Measurements from ENCODE around the gene MAPK7.

MAPK7 gene

DNA sequence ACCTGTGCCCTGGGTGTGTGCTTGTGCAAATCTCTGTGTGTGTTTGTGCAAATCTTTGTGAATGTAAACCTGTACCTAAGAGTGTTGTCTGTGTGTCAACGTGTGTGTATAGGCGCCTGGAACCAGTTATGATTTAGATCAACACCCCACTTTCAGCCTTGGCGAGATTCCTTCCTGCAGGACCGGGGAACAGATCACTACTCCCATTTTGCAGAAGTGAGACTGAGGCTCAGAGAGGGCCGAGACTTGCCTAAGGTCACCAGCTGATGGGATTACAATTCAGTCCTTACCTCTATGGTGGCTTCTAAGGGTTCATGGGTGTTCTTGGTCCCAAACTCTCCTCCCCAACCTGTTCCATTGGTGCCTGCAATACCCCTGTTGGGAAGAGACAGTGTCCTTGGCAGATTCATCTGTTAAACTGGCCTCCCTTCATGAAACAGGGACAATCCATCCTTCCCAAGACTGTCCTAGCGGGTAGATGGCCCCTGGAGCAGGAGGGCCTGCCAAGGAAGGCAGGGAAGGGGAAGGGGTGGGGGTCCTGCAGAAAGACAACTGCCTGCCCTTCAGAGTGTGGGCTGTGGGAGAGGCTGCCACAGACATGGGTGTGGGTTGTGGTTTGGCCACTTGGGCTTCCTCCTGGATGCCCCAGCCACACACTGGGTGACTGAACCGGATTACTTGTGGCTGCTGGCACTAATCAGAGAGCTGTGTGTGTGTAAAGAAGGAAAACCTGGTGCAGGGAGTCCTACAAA lies 6.9 kb upstream of the MAPK7 start:
- Histone ChIP-seq H3K4me1 (ENCODE audit: control insufficient read depth, insufficient read depth, low read length) (no peaks in the 10 kb centered on the region), H3K27me3 (ENCODE audit: control insufficient read depth, insufficient read depth, low read length, poor library complexity, severe bottlenecking) (no peaks in the 10 kb centered on the region), H3K4me3 (ENCODE audit: insufficient read depth, low read depth, low read length) (no peak overlapping the region), H3K27ac (ENCODE audit: insufficient read depth, low read depth, low read length, poor library complexity, severe bottlenecking) (no peak overlapping the region), H3K9me3 (ENCODE audit: control insufficient read depth, low read length) (no peaks in the 10 kb centered on the region), H3K36me3 (ENCODE audit: control insufficient read depth, insufficient read depth, low read length) (no peaks in the 10 kb centered on the region)
- 88 to 94% methylated on average over 7 of the region's 7 CpGs for WGBS, 2 experiments

DNA sequence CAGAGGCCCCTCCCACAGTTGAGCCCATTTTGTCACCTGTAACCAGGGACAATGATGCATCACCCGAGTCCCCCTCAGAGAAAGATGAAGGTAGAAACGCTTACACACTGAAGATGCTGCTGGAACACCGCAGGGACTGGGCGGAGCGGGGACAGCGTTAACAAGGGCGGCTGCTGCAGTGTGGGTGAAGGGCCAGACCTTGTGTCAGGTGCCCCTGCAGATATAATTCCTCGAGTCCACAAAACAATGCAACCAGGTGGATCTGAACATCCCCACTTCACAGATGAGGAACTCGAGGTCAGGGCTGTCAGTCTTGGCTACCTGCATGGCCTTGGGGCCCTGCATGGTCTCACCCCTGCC lies 6.3 kb upstream of the MAPK7 start:
- Histone ChIP-seq H3K27me3 (ENCODE audit: control insufficient read depth, insufficient read depth, low read length, poor library complexity, severe bottlenecking) (no peaks in the 10 kb centered on the region), H3K36me3 (ENCODE audit: control insufficient read depth, insufficient read depth, low read length) (no peaks in the 10 kb centered on the region), H3K27ac (ENCODE audit: insufficient read depth, low read depth, low read length, poor library complexity, severe bottlenecking) (no peak overlapping the region), H3K4me3 (ENCODE audit: insufficient read depth, low read depth, low read length) (no peak overlapping the region), H3K4me1 (ENCODE audit: control insufficient read depth, insufficient read depth, low read length) (peaks cover 2% of the 10 kb centered on the region), H3K9me3 (ENCODE audit: control insufficient read depth, low read length) (no peaks in the 10 kb centered on the region)
- WGBS, 2 experiments, result 93 to 94% methylated on average over 9 of the region's 9 CpGs

DNA sequence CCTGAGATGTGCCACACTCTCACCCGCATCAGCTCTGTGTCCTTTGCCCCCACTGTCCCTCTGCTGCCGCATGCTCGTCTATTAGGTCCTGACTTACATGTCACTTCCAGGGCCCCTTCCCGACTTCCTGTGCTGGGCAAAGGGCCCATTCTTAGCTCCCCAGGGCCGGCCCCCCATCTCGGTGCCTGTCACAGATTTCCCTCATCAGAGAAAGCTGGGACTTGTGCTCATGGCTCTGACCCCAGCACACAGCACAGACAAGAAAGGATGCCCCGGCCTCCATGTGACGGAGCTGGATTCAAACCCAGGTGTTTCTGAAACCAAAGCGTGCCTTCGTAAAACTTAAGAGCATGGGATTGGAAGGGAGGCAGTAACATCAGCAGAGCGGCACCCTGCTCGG lies 5.9 kb upstream of the MAPK7 start:
- no peak overlapping the region for H3K4me3 ChIP-seq (ENCODE audit: insufficient read depth, low read depth, low read length)
- H3K27me3 ChIP-seq (ENCODE audit: control insufficient read depth, insufficient read depth, low read length, poor library complexity, severe bottlenecking), result no peaks in the 10 kb centered on the region
- H3K27ac ChIP-seq (ENCODE audit: insufficient read depth, low read depth, low read length, poor library complexity, severe bottlenecking), result no peak overlapping the region
- peaks cover 4% of the 10 kb centered on the region for H3K4me1 ChIP-seq (ENCODE audit: control insufficient read depth, insufficient read depth, low read length)
- no peaks in the 10 kb centered on the region for H3K36me3 ChIP-seq (ENCODE audit: control insufficient read depth, insufficient read depth, low read length)
- H3K9me3 ChIP-seq (ENCODE audit: control insufficient read depth, low read length), result no peaks in the 10 kb centered on the region
- 93 to 95% methylated on average over 12 of the region's 12 CpGs for WGBS, 2 experiments

DNA sequence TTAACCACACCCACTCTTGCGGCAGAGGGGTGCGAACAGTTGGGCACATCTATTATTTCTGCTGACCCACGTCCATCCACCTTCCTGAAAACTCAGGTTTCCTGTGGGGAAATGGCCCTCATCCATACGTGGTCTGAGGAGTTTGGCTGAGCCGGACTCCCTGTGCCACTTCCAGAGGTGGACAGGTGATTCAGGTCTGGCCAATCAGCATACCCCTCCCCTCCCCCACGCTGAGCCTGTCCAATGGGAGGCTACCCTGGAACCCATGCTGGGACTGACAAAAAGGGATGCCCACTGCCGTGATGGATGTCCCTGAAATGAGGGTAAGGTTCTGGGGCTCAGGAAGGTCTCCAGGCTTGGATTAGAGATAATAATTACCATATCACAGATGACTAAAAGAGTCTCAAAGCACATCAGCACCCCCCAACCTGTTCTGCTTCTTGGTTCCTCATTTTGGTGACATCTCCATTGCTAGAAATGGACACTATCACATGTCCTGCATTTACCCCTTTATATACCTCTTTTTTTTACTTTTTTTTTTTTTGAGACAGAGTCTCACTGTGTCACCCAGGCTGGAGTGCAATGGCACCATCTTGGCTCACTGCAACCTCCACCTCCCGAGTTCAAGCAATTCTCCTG lies 5.3 kb upstream of the MAPK7 start:
- Histone ChIP-seq H3K36me3 (ENCODE audit: control insufficient read depth, insufficient read depth, low read length) (no peaks in the 10 kb centered on the region), H3K4me1 (ENCODE audit: control insufficient read depth, insufficient read depth, low read length) (peaks cover 4% of the 10 kb centered on the region), H3K9me3 (ENCODE audit: control insufficient read depth, low read length) (no peaks in the 10 kb centered on the region), H3K4me3 (ENCODE audit: insufficient read depth, low read depth, low read length) (no peak overlapping the region), H3K27ac (ENCODE audit: insufficient read depth, low read depth, low read length, poor library complexity, severe bottlenecking) (no peak overlapping the region), H3K27me3 (ENCODE audit: control insufficient read depth, insufficient read depth, low read length, poor library complexity, severe bottlenecking) (no peaks in the 10 kb centered on the region)
- 84 to 86% methylated on average over 8 of the region's 8 CpGs for WGBS, 2 experiments

DNA sequence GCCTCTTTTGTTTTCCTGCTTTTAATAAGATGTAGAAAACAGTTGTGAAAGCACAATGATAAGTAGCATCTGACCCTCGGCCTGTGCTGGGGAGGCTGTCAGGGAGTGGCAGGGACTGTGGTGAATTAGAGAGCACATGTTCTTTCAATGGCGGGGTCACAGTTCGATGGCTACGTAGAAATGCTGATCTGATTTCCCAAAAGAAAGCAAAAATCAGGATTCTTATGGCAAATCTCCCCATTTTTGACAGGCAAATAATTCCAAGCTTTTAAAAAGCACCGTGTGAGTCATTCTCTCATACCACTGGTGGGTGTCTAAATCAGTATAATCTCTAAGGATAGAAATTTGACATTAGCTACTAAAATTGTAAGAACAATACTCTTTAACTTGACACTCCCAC lies 4.2 kb upstream of the MAPK7 start:
- 93 to 96% methylated on average over 5 of the region's 5 CpGs for WGBS, 2 experiments
- no peaks in the 10 kb centered on the region for H3K27me3 ChIP-seq (ENCODE audit: control insufficient read depth, insufficient read depth, low read length, poor library complexity, severe bottlenecking)
- peaks cover 4% of the 10 kb centered on the region for H3K4me1 ChIP-seq (ENCODE audit: control insufficient read depth, insufficient read depth, low read length)
- no peaks in the 10 kb centered on the region for H3K36me3 ChIP-seq (ENCODE audit: control insufficient read depth, insufficient read depth, low read length)
- no peaks in the 10 kb centered on the region for H3K9me3 ChIP-seq (ENCODE audit: control insufficient read depth, low read length)
- H3K27ac ChIP-seq (ENCODE audit: insufficient read depth, low read depth, low read length, poor library complexity, severe bottlenecking), result no peak overlapping the region
- no peak overlapping the region for H3K4me3 ChIP-seq (ENCODE audit: insufficient read depth, low read depth, low read length)

DNA sequence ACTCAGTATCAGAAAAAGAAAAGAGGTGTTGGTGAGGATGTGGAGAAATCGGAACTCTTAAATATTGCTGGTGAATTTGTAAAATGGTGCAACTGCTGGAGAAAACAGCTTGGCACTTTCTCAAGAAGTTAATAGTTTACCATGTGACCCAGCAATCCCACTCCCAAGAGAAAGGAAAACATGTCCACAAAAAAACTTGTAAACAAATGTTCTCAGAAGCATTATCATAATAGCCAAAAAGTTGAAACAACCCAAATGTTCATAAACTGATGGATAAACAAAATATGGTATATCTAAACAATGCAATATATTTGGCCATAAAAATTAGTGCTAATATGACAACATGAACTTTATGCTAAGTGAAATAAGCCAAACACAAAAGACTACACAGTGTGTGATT lies 2.6 kb upstream of the MAPK7 start:
- no peak overlapping the region for H3K27ac ChIP-seq (ENCODE audit: insufficient read depth, low read depth, low read length, poor library complexity, severe bottlenecking)
- peaks cover 10% of the 10 kb centered on the region for H3K4me1 ChIP-seq (ENCODE audit: control insufficient read depth, insufficient read depth, low read length)
- H3K9me3 ChIP-seq (ENCODE audit: control insufficient read depth, low read length), result no peaks in the 10 kb centered on the region
- no peaks in the 10 kb centered on the region for H3K27me3 ChIP-seq (ENCODE audit: control insufficient read depth, insufficient read depth, low read length, poor library complexity, severe bottlenecking)
- peaks cover 10% of the 10 kb centered on the region for H3K36me3 ChIP-seq (ENCODE audit: control insufficient read depth, insufficient read depth, low read length)
- H3K4me3 ChIP-seq (ENCODE audit: insufficient read depth, low read depth, low read length), result no peak overlapping the region
- WGBS, 2 experiments, result 86 to 92% methylated on average over 1 of the region's 1 CpG

DNA sequence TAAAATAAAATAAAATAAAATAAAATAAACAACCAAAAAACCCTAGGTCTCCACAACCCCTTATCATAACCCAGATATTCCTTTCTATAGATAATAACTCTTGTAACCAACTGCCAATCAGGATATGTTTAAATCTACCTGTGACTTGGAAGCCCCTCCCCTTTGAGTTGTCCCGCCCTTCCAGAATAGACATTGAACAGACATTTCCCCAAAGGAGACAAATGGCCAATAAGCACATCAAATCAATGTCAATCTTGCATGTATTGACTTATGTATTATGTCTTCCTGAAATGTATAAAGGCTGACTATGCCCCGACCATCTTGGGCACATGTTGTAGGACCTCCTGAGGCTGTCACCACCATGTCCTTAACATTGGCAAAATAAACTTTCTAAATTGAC lies 1.5 kb upstream of the MAPK7 start:
- peak overlapping the region; percentile 88 for H3K27ac ChIP-seq (ENCODE audit: insufficient read depth, low read depth, low read length, poor library complexity, severe bottlenecking)

DNA sequence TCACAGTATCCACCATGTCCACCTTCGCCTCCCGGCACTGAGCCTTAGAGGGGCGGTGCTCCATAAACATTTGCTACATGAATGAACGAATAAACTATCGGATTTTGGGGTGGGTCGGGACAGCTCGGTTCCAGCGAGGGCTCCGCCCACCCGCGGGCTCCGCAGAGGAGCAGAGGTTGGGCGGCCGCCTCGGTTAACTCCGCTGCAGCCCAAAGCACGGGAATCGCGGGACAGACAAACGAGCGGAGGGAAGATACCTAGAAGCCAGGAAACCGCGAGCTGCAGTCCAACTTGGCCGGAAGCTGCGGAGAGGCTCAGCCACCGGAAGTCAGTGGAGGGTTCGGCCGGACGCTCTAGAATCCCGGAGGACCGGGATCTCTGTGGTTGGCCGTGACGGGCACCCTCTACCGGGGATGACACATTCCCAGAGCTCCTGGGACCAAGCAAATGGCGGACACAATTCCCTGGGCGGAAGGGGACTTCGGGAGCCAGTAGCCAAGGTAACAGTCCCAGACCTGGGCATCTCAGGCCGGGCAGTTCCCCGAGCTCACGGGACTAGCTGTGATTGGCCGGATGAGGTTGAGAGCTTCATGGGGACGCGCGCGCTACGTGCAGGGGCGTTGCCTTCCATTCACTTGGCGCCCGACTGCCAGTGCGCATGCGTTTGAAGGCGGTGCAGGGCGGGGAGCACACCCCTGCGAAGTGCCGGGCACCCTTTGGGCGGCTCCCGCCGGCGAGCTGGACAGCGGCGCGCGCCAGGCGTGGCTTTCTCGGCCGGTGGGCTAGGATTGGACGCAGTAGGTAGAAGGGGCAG lies 489 bp upstream of the MAPK7 start:
- no peaks in the 10 kb centered on the region for H3K27me3 ChIP-seq (ENCODE audit: control insufficient read depth, insufficient read depth, low read length, poor library complexity, severe bottlenecking)
- H3K9me3 ChIP-seq (ENCODE audit: control insufficient read depth, low read length), result no peaks in the 10 kb centered on the region
- 0% methylated on average over 67 of the region's 67 CpGs for WGBS, 2 experiments
- peak overlapping the region; percentile 88 for H3K27ac ChIP-seq (ENCODE audit: insufficient read depth, low read depth, low read length, poor library complexity, severe bottlenecking)
- H3K36me3 ChIP-seq (ENCODE audit: control insufficient read depth, insufficient read depth, low read length), result peaks cover 30% of the 10 kb centered on the region
- peak overlapping the region; percentile 72 for H3K4me3 ChIP-seq (ENCODE audit: insufficient read depth, low read depth, low read length)
- H3K4me1 ChIP-seq (ENCODE audit: control insufficient read depth, insufficient read depth, low read length), result peaks cover 10% of the 10 kb centered on the region

More for the DNA sequence above, 1.5 kb upstream of the MAPK7 start:
- 67 to 81% methylated on average over 2 of the region's 2 CpGs for WGBS, 2 experiments
- no peaks in the 10 kb centered on the region for H3K27me3 ChIP-seq (ENCODE audit: control insufficient read depth, insufficient read depth, low read length, poor library complexity, severe bottlenecking)
- peaks cover 20% of the 10 kb centered on the region for H3K36me3 ChIP-seq (ENCODE audit: control insufficient read depth, insufficient read depth, low read length)
- H3K4me3 ChIP-seq (ENCODE audit: insufficient read depth, low read depth, low read length), result peak overlapping the region; percentile 72
- H3K4me1 ChIP-seq (ENCODE audit: control insufficient read depth, insufficient read depth, low read length), result peaks cover 10% of the 10 kb centered on the region
- no peaks in the 10 kb centered on the region for H3K9me3 ChIP-seq (ENCODE audit: control insufficient read depth, low read length)

DNA sequence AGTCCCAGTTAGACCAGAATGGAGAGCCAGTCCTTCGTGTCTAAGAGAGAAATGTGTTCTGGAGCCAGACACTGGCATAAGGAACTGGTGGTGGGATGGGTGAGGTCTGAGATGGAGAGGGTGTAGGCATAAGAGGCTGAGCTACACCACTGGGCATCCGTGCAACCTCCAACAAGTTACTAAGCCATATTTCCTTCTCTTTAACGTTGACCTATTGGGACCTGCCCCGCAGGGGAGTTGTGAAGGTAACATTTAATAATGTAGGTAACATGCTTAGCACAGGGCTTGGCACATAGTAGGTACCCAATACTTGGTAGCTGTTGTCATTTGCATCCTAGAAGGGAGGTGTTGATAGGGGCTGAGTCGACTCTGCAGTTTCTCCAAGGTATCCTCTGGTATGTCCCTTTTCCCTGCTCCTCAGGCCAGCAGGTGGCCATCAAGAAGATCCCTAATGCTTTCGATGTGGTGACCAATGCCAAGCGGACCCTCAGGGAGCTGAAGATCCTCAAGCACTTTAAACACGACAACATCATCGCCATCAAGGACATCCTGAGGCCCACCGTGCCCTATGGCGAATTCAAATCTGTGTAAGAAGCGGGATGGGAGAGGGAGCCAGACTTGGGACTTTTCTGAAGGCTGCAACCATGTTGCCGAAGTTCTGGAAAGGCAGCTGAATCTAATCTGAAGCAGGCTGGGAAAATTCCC lies 1.2 kb downstream of the MAPK7 start:
- H3K27ac ChIP-seq (ENCODE audit: insufficient read depth, low read depth, low read length, poor library complexity, severe bottlenecking), result no peak overlapping the region
- no peaks in the 10 kb centered on the region for H3K27me3 ChIP-seq (ENCODE audit: control insufficient read depth, insufficient read depth, low read length, poor library complexity, severe bottlenecking)
- peaks cover 43% of the 10 kb centered on the region for H3K36me3 ChIP-seq (ENCODE audit: control insufficient read depth, insufficient read depth, low read length)
- peak overlapping the region; percentile 72 for H3K4me3 ChIP-seq (ENCODE audit: insufficient read depth, low read depth, low read length)
- H3K9me3 ChIP-seq (ENCODE audit: control insufficient read depth, low read length), result no peaks in the 10 kb centered on the region
- peaks cover 12% of the 10 kb centered on the region for H3K4me1 ChIP-seq (ENCODE audit: control insufficient read depth, insufficient read depth, low read length)
- 85 to 91% methylated on average over 13 of the region's 13 CpGs for WGBS, 2 experiments

Data from ectodermal cell (in vitro differentiated cells).